Measurements from ENCODE around the gene TNFRSF18. TPM values are rescaled to one million over a fixed set of nuclear protein-coding genes. Genes with fewer than 3 reads are reported as not detected.

The TNFRSF18 gene
- total and polyA plus RNA-seq, 10 of the 15 experiments (the other 5 are each of a cell fraction or from before 2014, with no cell fraction given) = 0.18 to 7.5 (median 1.5) TPM; not detected in 1

- TF ChIP-seq ESRRA (IDR thresholded peaks at IDR 0.05; ENCODE audit: low read length) (no peak), POLR2AphosphoS5 (IDR thresholded peaks at IDR 0.05; ENCODE audit: low read length) (peak; percentile 81; the same call in 1 of the 2 replicates), DPF2 (IDR thresholded peaks at IDR 0.05) (peak; percentile 81; the same call in 1 of the 2 replicates), TCF12 (IDR thresholded peaks at IDR 0.05; ENCODE audit: low read depth, low read length) (no peak), ETV6 (conservative IDR thresholded peaks at IDR 0.05 in 1 of 2, IDR thresholded peaks at IDR 0.05 in 1 of 2; ENCODE audit: borderline replicate concordance in 1 of 2, low read depth in 1 of 2) (no peak), RELA (IDR thresholded peaks at IDR 0.05; ENCODE audit: borderline replicate concordance, partially characterized antibody) (peak; percentile 83), BCL11A (IDR thresholded peaks at IDR 0.05; ENCODE audit: low read depth, low read length) (no peak), ATF3 (IDR thresholded peaks at IDR 0.05; ENCODE audit: borderline replicate concordance, extremely low read depth, low read depth, low read length) (peak; percentile 92; the same call in 1 of the 2 replicates), IRF4 (IDR thresholded peaks at IDR 0.05; ENCODE audit: low read depth, low read length) (no peak), YBX1 (IDR thresholded peaks at IDR 0.05) (no peak), NR2C1 (IDR thresholded peaks at IDR 0.05) (peak; percentile 92), E2F8 (IDR thresholded peaks at IDR 0.05; ENCODE audit: low read depth, partially characterized antibody) (no peak), ZNF622 (IDR thresholded peaks at IDR 0.05) (no peak), GABPA (IDR thresholded peaks at IDR 0.05; ENCODE audit: low read depth) (no peak), HDGF (IDR thresholded peaks at IDR 0.05) (no peak), USF1 (IDR thresholded peaks at IDR 0.05; ENCODE audit: borderline replicate concordance, extremely low read length, insufficient read depth, low read depth, low read length) (peak; percentile 95), IRF5 (IDR thresholded peaks at IDR 0.05; ENCODE audit: borderline replicate concordance) (no peak), TCF7 (IDR thresholded peaks at IDR 0.05; ENCODE audit: borderline replicate concordance) (no peak), TBL1XR1 (IDR thresholded peaks at IDR 0.05; ENCODE audit: low read depth, low read length) (no peak), LARP7 (IDR thresholded peaks at IDR 0.05) (peak; percentile 94), SREBF2 (IDR thresholded peaks at IDR 0.05; ENCODE audit: low read length) (no peak), KAT2A (conservative IDR thresholded peaks at IDR 0.05; ENCODE audit: control insufficient read depth, low read depth, low read length) (no peak), ZNF384 (IDR thresholded peaks at IDR 0.05; ENCODE audit: borderline replicate concordance, low read depth, low read length) (no peak), HDAC2 (IDR thresholded peaks at IDR 0.05) (no peak)
These were observed 25.2 kb upstream of the TNFRSF18 start, which contains the start of gene SDF4 (continued) for GRCh38 chr1:1231400-1232207.
